ENCODE measurements around the gene PSTPIP1.

- TF ChIP-seq, protein P1, sequence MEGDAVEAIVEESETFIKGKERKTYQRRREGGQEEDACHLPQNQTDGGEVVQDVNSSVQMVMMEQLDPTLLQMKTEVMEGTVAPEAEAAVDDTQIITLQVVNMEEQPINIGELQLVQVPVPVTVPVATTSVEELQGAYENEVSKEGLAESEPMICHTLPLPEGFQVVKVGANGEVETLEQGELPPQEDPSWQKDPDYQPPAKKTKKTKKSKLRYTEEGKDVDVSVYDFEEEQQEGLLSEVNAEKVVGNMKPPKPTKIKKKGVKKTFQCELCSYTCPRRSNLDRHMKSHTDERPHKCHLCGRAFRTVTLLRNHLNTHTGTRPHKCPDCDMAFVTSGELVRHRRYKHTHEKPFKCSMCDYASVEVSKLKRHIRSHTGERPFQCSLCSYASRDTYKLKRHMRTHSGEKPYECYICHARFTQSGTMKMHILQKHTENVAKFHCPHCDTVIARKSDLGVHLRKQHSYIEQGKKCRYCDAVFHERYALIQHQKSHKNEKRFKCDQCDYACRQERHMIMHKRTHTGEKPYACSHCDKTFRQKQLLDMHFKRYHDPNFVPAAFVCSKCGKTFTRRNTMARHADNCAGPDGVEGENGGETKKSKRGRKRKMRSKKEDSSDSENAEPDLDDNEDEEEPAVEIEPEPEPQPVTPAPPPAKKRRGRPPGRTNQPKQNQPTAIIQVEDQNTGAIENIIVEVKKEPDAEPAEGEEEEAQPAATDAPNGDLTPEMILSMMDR (IDR thresholded peaks at IDR 0.05 in 8 of 11, conservative IDR thresholded peaks at IDR 0.05 in 3 of 11): no peak
- TF ChIP-seq POLR2A (IDR thresholded peaks at IDR 0.05): no peak
- TF ChIP-seq POLR2AphosphoS5 (IDR thresholded peaks at IDR 0.05): no peak
These were observed 40.7 kb downstream of the PSTPIP1 start for GRCh38 chr15:77035584-77035983.

All from spleen (tissue), 7 donors.